C4-2B (cell line): ENCODE measurements around the gene PRKAR2B.

ENCODE experiments used
- CTCF ChIP-seq: fragments of 450-650 bp; conservative IDR thresholded peaks from 2 replicates; pipeline ENCODE4 v1.5.1; 2017; ENCODE audit warnings: mild to moderate bottlenecking
- ZFX ChIP-seq: fragments of 450-650 bp; IDR thresholded peaks from 2 replicates; pipeline ENCODE4 v1.6.1; 2017

DNA sequence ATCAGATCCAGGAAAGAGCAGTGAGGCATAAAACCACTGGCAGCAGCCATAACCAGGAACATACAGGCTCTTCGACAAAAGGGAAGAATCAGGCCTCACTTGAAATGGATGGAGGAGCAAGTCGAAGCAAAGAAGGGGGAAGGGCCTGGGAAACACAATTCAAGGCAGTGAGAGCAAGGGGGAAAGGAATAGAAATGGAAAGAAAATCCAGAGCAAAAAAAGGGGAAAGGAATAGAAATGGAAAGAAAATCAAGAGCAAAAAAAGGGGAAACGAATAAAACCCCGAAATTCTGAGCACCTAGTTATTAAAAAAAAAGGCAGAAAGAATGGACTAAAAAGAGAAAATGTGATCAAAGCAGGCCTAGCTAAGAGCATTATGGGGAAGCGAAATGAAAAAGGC, 24.1 kb upstream of the PRKAR2B start:
- TF ChIP-seq CTCF (no peak), ZFX (no peak)
